Measurements from ENCODE around the gene SYT8.

SYT8 gene

DNA sequence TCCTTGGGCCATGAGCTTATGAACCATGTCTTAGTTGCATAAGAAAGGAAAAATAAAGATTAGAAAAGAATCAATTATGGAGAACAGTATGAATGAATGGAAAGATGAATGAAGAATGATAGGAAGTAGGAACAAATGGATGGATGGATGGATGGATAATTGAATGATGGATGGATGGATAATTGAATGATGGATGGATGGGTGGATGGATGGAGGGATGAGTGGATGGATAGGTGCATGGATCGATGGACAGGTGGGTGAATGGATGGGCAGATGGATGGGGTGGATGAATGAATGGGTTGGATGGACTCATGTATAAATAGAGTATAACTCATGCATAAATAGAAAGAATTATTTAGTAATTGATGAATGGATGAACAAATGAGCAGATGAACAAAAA, 25.3 kb downstream of the SYT8 start:
- FAIRE-seq (no peak), DNase-seq (ENCODE audit: insufficient read length, low spot score) (no peak)

DNA sequence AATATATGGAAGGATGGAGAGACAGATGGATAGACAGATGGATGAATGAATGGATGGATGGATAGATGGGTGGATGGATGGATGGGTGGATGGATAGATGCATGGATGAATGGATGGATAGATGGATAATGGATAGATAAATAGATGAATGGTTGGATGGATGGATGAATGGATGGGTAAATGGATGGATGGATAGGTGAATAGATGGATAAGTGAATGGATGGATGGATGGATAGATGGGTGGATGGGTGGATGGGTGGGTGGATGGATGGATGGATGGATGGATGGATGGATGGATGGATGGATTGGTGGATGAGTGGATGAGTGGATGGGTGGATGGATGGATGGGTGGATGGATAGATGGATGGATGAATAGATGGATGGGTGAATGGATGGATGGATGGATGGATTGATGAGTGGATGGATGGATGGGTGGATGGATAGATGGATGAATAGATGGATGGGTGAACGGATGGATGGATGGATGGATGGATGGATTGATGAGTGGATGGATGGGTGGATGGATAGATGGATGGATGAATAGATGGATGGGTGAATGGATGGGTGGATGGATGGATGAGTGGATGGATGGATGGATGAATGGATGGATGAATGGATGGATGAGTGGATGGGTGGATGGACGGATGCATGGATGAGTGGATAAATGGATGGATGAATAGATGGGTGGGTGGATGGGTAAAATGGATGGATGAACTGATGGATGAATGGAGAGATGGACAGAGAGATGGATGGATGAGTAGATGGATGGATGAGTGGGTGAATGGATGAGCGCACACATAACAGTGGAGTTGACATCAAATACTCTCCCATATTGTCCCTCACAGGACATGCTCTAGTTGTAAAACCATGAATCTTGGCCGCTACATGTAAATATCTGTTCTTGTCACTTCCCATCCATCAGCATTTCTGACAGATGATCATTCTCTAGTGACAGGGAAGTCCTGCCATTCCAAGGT, 26.9 kb downstream of the SYT8 start:
- FAIRE-seq = no peak
- no peak for TF ChIP-seq POLR2A (IDR thresholded peaks at IDR 0.05; ENCODE audit: low read depth, low read length)
- DNase-seq (ENCODE audit: insufficient read length, low spot score) = no peak

More for the DNA sequence above, 25.3 kb downstream of the SYT8 start:
- no peak for TF ChIP-seq POLR2A (IDR thresholded peaks at IDR 0.05; ENCODE audit: low read depth, low read length)

DNA sequence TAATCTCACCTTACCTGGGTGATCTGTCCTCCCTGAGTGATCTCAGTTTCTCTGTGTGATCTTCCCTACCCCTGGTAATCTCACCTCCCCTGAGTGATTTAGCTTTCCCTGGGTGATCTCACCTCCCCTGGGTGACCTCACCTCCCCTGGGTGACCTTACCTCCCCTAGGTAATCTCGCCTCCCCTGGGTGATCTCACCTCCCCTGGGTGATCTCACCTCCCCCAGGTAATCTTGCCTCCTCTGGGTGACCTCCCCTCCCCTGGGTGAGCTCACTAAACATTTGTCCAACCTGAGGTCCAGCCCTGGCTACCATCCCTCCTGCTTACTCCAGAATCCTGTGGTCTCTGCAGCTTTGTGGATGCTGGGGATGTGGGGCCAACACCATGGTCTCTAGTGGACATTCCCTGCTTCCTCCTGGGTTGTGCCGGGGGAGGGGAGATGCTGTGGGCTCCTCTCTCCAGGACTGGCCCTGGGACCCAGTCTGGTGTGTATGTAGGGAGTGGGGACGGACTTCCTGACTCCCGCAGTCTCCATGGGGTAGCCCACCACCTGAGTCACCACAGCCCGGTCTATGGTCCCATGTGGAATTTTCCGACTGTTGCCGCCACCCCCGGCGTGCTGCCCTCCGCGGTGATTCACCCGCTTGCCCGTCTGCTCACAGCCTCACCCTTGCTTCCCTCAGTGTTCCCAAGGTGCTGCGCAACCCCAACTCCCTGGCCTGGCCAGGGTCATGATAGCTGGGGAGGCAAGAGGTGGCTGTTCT, 28.0 kb downstream of the SYT8 start:
- DNase-seq (ENCODE audit: insufficient read length, low spot score) (peak; percentile 92), FAIRE-seq (peak; percentile 38)
- no peak for TF ChIP-seq POLR2A (IDR thresholded peaks at IDR 0.05; ENCODE audit: low read depth, low read length)

DNA sequence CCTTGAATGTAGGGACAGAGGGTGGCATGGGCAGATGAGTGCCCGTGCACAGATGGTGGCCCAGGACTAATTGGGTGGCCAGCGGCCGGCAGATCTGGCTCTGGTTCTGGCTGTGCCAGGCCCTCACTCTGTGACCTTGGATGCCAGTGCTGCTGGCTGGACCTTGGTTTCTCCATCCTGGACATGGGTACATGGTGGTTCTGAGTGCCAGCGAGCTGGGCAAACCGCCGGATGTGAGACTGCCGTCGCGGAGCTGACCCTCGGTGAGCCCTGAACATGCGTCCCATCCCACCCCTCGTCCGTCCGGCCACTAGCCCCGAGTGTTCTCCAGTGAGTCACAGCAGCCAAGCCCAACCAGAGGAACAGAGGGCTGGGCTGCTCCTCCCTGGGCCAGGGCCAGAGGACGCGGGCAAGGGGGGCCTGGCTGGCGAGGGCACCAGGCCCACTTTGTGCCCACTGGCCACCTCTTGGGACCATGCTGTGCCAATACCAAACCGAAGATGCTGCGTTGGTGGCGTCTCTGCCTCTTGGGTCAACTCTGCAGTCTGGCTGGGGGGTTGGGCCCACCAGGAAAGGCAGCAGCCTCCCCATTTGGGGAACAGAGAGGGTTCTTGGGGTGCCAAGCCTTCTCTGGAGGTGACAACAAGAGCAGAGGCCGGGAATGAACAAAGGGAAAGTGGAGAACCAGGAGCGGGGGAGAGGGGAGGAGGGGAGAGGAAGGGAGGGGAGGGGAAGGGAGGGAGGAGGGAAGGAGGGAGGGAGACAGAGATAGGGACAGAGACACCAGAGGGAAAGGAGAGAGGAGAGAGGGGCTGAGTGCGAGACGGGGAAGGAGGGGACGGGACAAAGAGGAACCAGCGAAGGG, 28.8 kb downstream of the SYT8 start:
- DNase-seq (ENCODE audit: insufficient read length, low spot score) (peak; percentile 97), FAIRE-seq (no peak)
- peak; percentile 30; the same call in 1 of the 2 replicates for TF ChIP-seq POLR2A (IDR thresholded peaks at IDR 0.05; ENCODE audit: low read depth, low read length)

DNA sequence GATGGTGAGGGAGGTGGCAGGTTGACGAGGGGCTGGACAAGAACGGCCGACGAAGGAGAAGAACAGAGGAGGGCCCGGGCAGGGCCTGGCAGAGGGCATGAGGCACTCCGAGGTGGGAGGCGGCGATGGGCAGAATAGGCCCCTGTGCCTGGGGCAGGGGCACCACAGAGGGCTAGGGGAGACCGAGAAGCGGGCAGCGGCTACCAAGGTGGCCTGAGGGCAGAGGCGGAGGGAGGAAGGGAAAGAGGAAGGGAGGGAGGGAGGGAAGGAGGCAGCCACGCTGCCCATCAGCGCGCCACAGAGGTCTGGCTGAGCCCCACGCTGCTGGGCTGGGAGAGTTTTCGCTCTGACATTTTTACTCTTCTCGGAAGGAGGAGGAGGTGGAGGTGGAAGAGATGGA, 29.4 kb downstream of the SYT8 start:
- DNase-seq (ENCODE audit: insufficient read length, low spot score) = no peak
- no peak for FAIRE-seq
- TF ChIP-seq POLR2A (IDR thresholded peaks at IDR 0.05; ENCODE audit: low read depth, low read length) = no peak

DNA sequence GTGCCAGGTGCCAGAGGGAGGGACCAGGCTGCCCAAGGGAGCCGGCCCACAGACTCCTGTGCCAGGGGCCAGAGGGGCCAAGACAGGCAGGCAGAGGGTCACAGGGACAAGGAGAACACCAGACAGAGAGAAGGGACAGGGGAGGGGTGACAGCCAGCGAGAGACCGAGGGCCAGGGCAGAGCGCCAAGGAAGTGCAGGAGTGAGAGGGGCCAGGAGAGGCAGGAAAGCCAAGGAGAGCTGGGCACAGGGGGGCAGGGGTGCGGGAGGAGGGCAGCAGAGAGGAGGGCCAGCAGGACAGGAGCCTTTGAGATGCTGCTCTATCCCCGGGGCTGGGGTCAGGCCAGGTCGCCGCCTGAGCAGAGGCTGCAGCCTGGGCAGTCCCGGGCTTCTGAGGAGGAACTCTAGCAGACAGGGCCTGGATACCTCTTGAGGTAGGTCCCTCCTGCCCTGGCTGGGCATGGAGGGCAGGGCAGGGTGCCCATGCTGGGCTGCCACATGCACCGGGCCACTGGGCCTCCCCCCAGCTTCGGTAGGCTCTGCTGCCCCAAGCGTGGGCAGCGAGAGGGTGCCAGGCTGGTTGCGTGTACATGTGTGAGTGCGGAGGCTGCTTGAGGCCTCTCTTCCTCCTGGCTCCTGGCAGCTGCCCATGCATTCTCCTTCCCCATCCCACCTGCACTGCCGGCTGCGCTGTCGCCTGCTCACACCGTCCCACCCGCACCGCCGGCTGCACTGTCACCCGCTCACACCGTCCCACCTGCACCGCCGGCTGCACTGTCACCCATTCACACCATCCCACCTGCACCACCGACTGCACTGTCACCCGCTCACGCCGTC, 30.3 kb downstream of the SYT8 start:
- TF ChIP-seq POLR2A (IDR thresholded peaks at IDR 0.05; ENCODE audit: low read depth, low read length) = no peak
- DNase-seq (ENCODE audit: insufficient read length, low spot score) (no peak), FAIRE-seq (no peak)

DNA sequence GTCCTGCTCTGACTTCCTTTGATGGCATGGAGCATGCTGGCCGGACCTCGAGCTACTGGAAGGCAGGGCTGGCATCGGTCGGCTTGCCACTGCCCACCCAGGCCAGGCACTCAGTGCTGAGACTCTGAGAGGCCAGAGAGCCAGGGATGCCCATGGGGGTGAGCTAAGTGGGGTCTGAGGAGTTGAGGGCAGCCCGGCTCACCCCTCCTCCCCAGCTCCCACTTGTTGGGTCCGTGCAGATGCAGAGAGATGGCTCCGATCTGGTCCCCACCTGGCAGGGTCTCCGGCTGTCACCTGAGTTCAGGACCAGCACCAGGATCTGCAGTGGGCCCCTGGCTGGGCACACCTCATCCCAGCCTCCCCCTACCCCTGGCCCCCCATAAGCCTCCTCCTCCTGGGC, 31.4 kb downstream of the SYT8 start:
- no peak for FAIRE-seq
- TF ChIP-seq POLR2A (IDR thresholded peaks at IDR 0.05; ENCODE audit: low read depth, low read length) = no peak
- no peak for DNase-seq (ENCODE audit: insufficient read length, low spot score)

DNA sequence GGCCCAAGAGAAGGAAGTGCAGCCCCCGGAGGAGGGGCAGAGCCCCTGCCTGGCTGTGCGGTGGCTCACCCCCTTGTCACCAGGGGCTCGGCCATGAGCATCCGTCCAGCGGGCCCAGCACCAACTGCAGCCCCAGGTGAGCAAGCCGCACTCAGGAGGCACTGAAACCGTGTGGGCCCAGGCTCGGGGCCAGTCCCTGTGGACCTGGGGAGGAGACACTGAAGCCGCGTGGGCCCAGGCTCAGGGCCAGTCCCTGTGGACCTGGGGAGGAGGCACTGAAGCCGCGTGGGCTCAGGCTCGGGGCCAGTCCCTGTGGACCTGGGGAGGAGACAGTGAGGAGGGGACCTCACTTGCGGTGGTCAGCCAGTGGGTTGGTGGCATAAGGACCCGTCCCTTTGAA, 32.0 kb downstream of the SYT8 start:
- TF ChIP-seq POLR2A (IDR thresholded peaks at IDR 0.05; ENCODE audit: low read depth, low read length) = no peak
- DNase-seq (ENCODE audit: insufficient read length, low spot score) (no peak), FAIRE-seq (no peak)

DNA sequence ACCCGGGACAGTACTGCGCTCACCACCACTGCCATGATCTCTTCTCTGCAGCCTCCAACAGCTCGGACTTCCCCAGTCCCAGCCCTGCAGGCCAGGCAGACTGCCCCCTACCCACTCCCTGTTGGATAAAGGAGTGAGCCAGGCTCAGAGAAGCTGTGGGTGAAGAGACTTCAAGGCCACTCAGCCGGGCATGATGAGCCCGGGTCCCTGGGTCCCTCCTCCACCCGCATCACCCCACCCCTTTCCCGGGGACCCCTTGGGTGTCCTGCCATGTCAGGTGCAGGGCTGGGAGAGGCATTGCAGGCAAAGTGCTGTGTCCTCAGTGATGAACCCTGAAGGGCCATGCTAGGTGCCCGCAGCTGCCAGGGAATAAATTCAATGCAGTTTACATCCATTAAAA, 32.6 kb downstream of the SYT8 start:
- no peak for DNase-seq (ENCODE audit: insufficient read length, low spot score)
- TF ChIP-seq POLR2A (IDR thresholded peaks at IDR 0.05; ENCODE audit: low read depth, low read length) = no peak
- FAIRE-seq = no peak

DNA sequence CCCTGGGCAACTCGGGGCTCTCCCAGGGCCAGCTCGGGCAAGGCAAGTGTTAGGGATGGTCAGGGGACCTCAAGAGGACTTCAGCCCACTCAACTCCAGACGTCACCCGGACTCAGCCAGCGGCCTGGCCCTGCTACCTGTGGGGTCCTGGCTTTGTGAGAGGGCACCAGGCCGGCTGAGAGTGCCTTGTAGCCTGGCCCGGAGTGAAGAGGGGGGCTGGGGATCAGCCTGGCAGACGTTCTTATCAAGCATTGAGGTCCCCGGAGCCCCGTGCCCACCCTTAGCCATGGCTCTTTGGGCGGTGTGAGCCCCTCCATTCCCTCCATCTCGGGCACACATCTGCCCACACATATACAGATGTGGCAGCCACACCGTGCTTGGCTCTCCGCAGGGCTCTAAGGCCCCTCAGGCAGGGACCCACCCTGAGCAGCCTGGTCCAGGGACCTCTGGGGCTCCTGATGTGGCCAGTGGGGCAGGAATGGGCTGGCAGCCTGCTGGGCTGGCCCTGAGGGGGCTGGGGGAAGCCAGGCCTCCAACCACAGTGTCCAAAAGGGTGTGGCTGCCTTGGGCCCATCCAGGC, 33.4 kb downstream of the SYT8 start:
- FAIRE-seq (no peak), DNase-seq (ENCODE audit: insufficient read length, low spot score) (no peak)
- no peak for TF ChIP-seq POLR2A (IDR thresholded peaks at IDR 0.05; ENCODE audit: low read depth, low read length)

DNA sequence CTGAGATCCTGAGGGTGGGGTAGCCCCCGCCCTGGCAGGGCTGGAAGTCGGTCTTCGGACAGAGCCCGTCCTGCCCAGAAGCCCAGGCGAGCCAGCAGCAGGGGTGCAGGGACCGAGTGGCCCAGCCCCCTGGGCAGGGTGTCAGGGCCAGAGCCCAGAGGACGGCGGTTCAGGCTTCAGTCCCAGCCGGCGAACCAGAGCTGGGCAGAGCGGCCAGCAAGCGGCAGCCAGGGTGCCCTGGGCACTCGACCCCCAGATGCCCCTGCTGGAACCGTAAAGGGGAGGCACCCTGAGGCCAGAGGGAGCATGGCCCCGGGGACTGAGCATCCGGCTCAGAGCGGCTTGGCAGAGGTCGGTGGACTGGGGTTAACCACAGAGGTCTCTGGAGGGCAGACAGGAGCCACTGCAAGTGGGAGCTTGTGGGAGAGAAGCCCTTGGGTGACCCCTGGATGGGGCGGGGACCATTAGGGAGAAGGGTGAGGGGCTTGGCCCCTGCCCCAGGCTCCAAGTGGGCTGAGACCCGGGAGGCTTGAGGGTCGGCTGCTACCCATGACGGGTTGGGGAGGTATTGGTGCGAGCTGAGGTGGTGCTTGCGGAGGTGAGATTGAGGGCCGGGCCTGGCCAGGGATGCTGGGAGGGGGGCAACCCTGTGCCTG, 34.0 kb downstream of the SYT8 start:
- DNase-seq (ENCODE audit: insufficient read length, low spot score) = no peak
- TF ChIP-seq POLR2A (IDR thresholded peaks at IDR 0.05; ENCODE audit: low read depth, low read length) = no peak
- no peak for FAIRE-seq
